Epithelial cell of esophagus (primary cell): ENCODE data around the gene CDRT4.

Experiments used
- DNase-seq: peaks from one replicate; pipeline ENCODE4 v3.0.0; 2010; ENCODE audit warnings: low read depth
- H3K4me3 ChIP-seq: 2 replicates; pipeline ENCODE4 v1.5.1; 2011; ENCODE audit warnings: mild to moderate bottlenecking, low read length, control low read depth
- TF ChIP-seq, protein P1 (sequence below): IDR thresholded peaks from 2 replicates; pipeline ENCODE4 v1.5.1; 2011; ENCODE audit warnings: low read depth, mild to moderate bottlenecking, low read length, control low read depth, inconsistent platforms; ENCODE audit not compliant: insufficient read depth; ENCODE audit errors: missing control alignments

CDRT4 gene

DNA sequence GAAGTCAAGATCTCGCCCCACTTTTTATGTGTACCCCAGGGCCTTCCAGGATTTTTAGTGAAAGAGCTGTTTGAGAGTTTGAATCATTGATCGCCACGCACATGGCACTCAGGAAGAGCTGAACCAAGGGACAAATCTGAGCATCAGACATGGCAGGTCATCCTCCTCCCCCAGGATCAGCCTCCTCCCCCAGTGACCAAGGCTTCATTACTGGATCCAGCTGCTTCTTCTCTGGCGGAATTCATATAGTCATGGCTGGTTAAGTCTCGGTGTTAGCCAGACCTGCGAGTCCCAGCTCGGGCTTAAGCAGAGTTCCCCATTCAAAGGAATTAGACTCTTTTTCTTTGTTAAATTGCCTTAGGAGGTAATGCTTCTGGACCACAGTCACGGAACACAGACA lies 32.5 kb downstream of the CDRT4 start:
- TF ChIP-seq, protein P1, sequence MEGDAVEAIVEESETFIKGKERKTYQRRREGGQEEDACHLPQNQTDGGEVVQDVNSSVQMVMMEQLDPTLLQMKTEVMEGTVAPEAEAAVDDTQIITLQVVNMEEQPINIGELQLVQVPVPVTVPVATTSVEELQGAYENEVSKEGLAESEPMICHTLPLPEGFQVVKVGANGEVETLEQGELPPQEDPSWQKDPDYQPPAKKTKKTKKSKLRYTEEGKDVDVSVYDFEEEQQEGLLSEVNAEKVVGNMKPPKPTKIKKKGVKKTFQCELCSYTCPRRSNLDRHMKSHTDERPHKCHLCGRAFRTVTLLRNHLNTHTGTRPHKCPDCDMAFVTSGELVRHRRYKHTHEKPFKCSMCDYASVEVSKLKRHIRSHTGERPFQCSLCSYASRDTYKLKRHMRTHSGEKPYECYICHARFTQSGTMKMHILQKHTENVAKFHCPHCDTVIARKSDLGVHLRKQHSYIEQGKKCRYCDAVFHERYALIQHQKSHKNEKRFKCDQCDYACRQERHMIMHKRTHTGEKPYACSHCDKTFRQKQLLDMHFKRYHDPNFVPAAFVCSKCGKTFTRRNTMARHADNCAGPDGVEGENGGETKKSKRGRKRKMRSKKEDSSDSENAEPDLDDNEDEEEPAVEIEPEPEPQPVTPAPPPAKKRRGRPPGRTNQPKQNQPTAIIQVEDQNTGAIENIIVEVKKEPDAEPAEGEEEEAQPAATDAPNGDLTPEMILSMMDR: no peak
- no peak overlapping the region for H3K4me3 ChIP-seq
- no peak for DNase-seq

DNA sequence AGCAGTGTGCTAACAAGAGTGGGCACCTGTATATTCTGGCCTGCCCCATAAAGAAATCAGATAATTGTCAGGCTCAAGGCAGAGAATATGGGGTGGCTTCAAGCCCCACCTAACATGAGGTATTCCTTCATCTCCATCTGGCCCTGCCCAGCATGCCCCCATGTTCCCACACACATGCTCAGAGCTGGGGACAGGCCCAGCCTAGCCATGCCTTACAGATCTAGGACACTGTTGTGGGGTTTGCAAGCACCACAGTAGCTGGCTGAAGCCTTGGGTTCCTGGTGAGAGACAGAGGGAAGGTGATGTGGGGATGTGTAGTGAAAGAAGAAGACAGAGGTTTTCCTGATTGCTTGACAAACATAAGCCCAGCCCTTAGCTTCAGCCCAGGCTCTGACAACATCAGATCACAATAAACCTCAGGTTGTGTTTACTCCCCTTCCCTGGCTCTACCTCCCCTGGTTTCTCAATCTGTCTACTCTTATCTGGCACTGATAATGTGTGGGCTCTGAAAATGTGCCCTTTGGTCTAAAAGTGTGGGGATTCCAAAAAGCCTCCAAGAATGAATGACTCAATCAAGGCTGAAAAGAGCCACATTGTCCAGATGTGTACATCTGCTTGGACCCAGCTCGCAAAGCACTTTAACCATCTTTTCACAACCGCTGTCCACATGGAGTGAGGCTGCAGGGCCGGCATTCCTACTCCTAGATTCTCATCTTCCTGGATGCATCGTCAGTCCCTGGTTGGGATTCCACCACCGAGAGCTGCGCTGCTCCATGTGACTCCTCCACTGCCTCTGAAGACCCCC lies 34.4 kb downstream of the CDRT4 start:
- H3K4me3 ChIP-seq: no peak overlapping the region
- TF ChIP-seq, protein P1: no peak
- no peak for DNase-seq

DNA sequence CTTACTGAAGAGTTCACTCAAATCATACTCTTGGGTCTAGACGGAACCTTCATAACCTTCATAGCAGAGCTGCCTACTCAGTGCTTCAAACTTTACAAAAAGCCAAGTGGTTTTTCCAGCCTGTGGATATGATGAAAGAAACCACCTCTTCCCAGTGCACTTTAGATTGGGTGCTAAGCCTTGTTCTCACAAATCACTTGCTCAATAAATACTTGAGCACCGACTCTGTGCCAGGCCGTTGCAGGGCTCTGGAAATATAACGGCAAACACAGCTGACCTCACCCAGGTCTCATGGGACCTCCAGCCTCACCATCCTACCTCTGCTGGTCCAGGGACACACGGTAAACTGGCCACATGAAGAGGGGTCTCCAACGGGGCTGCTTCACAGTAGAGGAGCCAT lies 35.7 kb downstream of the CDRT4 start:
- no peak for DNase-seq
- no peak overlapping the region for H3K4me3 ChIP-seq
- TF ChIP-seq, protein P1: no peak

DNA sequence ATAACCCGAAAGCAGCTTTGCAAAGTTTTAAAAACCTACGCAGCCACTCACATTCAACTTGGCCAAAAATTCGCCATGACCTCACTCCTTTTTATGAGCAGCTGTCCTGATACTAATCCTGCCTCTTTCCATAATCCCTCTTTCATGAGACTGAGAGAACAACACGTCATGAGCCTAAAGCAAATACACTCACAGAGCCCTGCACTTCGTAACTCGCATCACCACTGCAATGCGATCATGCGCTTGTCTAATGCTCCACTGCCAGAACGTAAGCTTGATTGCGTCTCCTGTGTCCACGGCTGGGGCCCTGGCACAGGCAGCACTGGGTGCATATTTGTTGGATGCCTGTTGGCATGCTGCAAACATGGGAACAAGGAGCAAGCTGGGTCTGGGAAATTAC lies 36.2 kb downstream of the CDRT4 start:
- no peak overlapping the region for H3K4me3 ChIP-seq
- no peak for DNase-seq
- TF ChIP-seq, protein P1: no peak

DNA sequence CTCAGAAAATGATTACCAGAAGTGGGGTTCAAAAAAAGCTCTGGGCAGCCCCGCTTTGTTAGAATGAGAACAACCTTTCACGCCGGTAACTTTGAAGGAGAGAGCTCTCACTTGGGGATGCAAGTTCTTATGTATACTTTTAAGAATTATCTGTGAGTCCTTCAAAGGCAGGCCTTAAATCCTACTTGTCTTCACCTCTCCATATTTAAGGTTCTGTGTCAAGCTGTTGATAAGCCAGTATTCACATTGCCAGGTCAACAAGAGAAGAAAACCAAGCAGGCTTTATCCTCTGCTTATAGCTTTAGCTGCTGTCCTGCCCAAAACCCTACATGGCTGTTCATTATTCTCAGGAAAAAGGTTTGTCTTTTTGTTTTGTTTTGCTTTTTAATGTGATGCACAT lies 42.9 kb downstream of the CDRT4 start:
- TF ChIP-seq, protein P1: no peak
- no peak for DNase-seq
- no peak overlapping the region for H3K4me3 ChIP-seq

DNA sequence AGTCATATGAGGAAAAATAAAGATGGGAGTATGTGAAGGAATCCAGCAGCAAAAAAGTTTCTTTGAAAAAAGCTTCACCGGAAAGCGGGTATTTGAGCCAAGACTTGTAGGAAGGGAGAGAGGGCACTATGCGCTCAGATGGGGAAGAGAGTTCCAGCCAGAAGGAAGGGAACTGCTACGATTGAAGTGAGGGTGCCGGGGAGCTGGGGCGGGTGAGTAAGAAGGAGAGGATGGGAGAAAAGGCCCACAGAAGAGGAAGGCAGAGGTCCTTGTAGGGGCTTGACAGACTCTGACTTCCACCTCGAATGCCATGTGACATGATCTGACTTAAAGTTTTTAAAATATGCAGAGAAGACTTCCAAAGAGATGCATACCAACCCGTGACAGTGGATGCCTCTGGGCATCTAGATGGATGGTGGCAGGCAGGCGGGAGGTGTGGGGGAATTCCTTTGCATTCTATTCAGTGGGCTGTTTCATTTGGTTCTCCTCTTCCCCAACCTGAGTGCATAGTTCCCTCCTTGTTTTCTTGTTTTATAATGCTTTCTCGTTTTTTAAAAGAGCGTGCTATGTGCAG lies 44.9 kb downstream of the CDRT4 start:
- no peak overlapping the region for H3K4me3 ChIP-seq
- TF ChIP-seq, protein P1: no peak

More for the DNA sequence above, 44.9 kb downstream of the CDRT4 start:
- no peak for DNase-seq
